Measurements from ENCODE around the gene KLHL41.
"Not testable (repeated sequence)": the region's sequence is repeated elsewhere in the genome, so short reads cannot be mapped to it uniquely, and the experiment has no call there.

KLHL41 gene

GRCh38 chr2:169562519-169562918 lies 53.0 kb downstream of the KLHL41 start:
- H3K4me3 ChIP-seq (ENCODE audit: low read depth, low read length), result no peak overlapping the region
- in situ Hi-C loops (cut with HindIII; ENCODE audit: low sequenced_read_pairs), result no loop called here
- DNase-seq (ENCODE audit: low read depth), result no peak
- no peak for TF ChIP-seq CTCF (IDR thresholded peaks at IDR 0.05; ENCODE audit: low read depth, low read length, missing control alignments)

GRCh38 chr2:169565686-169566085 lies 56.2 kb downstream of the KLHL41 start:
- no peak for TF ChIP-seq CTCF (IDR thresholded peaks at IDR 0.05; ENCODE audit: low read depth, low read length, missing control alignments)
- no peak overlapping the region for H3K4me3 ChIP-seq (ENCODE audit: low read depth, low read length)
- in situ Hi-C loops (cut with HindIII; ENCODE audit: low sequenced_read_pairs), result no loop called here
- DNase-seq (ENCODE audit: low read depth), result no peak

- DNase-seq (ENCODE audit: low read depth), result no peak
- TF ChIP-seq CTCF (IDR thresholded peaks at IDR 0.05; ENCODE audit: low read depth, low read length, missing control alignments), result no peak
- in situ Hi-C loops (cut with HindIII; ENCODE audit: low sequenced_read_pairs), result no loop called here
- H3K4me3 ChIP-seq (ENCODE audit: low read depth, low read length), result no peak overlapping the region
These were observed 60.4 kb downstream of the KLHL41 start for GRCh38 chr2:169569948-169570347.

GRCh38 chr2:169570752-169571151 lies 61.2 kb downstream of the KLHL41 start:
- in situ Hi-C loops (cut with HindIII; ENCODE audit: low sequenced_read_pairs); DNase-seq (ENCODE audit: low read depth); H3K4me3 ChIP-seq (ENCODE audit: low read depth, low read length): not testable (repeated sequence)

GRCh38 chr2:169571571-169571970 lies 62.1 kb downstream of the KLHL41 start:
- H3K4me3 ChIP-seq (ENCODE audit: low read depth, low read length), result no peak overlapping the region
- in situ Hi-C loops (cut with HindIII; ENCODE audit: low sequenced_read_pairs), result no loop called here
- TF ChIP-seq CTCF (IDR thresholded peaks at IDR 0.05; ENCODE audit: low read depth, low read length, missing control alignments), result no peak
- DNase-seq (ENCODE audit: low read depth), result no peak

- no peak overlapping the region for H3K4me3 ChIP-seq (ENCODE audit: low read depth, low read length)
- in situ Hi-C loops (cut with HindIII; ENCODE audit: low sequenced_read_pairs), result no loop called here
- no peak for DNase-seq (ENCODE audit: low read depth)
- no peak for TF ChIP-seq CTCF (IDR thresholded peaks at IDR 0.05; ENCODE audit: low read depth, low read length, missing control alignments)
These were observed 62.7 kb downstream of the KLHL41 start for GRCh38 chr2:169572189-169572588.

GRCh38 chr2:169572821-169573159 lies 63.3 kb downstream of the KLHL41 start:
- H3K4me3 ChIP-seq (ENCODE audit: low read depth, low read length), result peak overlapping the region; percentile 57
- no peak for TF ChIP-seq CTCF (IDR thresholded peaks at IDR 0.05; ENCODE audit: low read depth, low read length, missing control alignments)
- no peak for DNase-seq (ENCODE audit: low read depth)
- in situ Hi-C loops (cut with HindIII; ENCODE audit: low sequenced_read_pairs), result no loop called here
